H1 (cell line): ENCODE measurements around the gene LAMA3. TPM values are rescaled to one million over a fixed set of nuclear protein-coding genes. Genes with fewer than 3 reads are reported as not detected.

Experiments used
- CTCF ChIA-PET: fragments of 300-600 bp; sonication (Branson Sonifier 250); formaldehyde crosslinking; loops from one replicate; lab custom pipeline; 2021; ENCODE audit not compliant: partially characterized antibody; lab: Charles Lee
- POLR2A ChIA-PET: fragments of 300-600 bp; sonication (Branson Sonifier 250); formaldehyde crosslinking; loops from one replicate; lab custom pipeline; 2021; ENCODE audit warnings: inconsistent platforms; ENCODE audit not compliant: partially characterized antibody; lab: Charles Lee
- DNase-seq, 2 experiments: peaks; one replicate each; pipeline versions ENCODE4 v3.0.0 to v3.0.0-alpha.2; 2010 to 2022; ENCODE audit warnings: low spot score in 2 of 2, low read depth in 1 of 2, mixed read lengths in 1 of 2
- FAIRE-seq: peaks from 2 replicates; lab custom pipeline; 2011; peaks lifted over from hg19 to GRCh38; lab: Jason Lieb, UNC
- H2AFZ ChIP-seq: 2 replicates; pipeline ENCODE4 v1.8.1; 2012; ENCODE audit warnings: low read length, inconsistent platforms
- H2AK5ac ChIP-seq: 2 replicates; pipeline ENCODE4 v1.6.1; 2013; ENCODE audit warnings: low read depth, low read length
- H2BK120ac ChIP-seq: replicated peaks from 2 replicates; pipeline ENCODE3; 2013; ENCODE audit warnings: low read depth, low read length, inconsistent platforms
- H2BK12ac ChIP-seq: 2 replicates; pipeline ENCODE4 v1.6.1; 2013; ENCODE audit warnings: low read depth, low read length
- H2BK15ac ChIP-seq: 2 replicates; pipeline ENCODE4 v1.6.1; 2013; ENCODE audit warnings: low read length
- H2BK20ac ChIP-seq: 2 replicates; pipeline ENCODE4 v1.6.1; 2013; ENCODE audit warnings: low read length
- H2BK5ac ChIP-seq: 2 replicates; pipeline ENCODE4 v1.6.1; 2013; ENCODE audit warnings: low read depth, low read length
- H3K14ac ChIP-seq: 2 replicates; pipeline ENCODE4 v1.6.1; 2013; ENCODE audit warnings: inconsistent platforms; ENCODE audit not compliant: insufficient read length
- H3K18ac ChIP-seq: 2 replicates; pipeline ENCODE4 v1.6.1; 2013; ENCODE audit warnings: low read length; ENCODE audit errors: extremely low read depth
- H3K23ac ChIP-seq: 2 replicates; pipeline ENCODE4 v1.6.1; 2013; ENCODE audit warnings: inconsistent platforms; ENCODE audit not compliant: insufficient read length
- H3K23me2 ChIP-seq: 2 replicates; pipeline ENCODE4 v1.6.1; 2013; ENCODE audit warnings: low read depth, low read length
- H3K27ac ChIP-seq: 2 replicates; pipeline ENCODE4 v1.6.1; 2011; ENCODE audit warnings: low read depth, low read length, inconsistent platforms
- H3K27me3 ChIP-seq, 4 experiments: replicated peaks in 1 of 4; 1 replicate in 1 of 4; 2 replicates in 3 of 4; pipeline versions ENCODE4 v1.6.1 to v1.8.1; 2011 to 2013; ENCODE audit warnings: low read length in 3 of 4, mild to moderate bottlenecking in 3 of 4, inconsistent platforms in 2 of 4, mixed read lengths in 2 of 4, moderate library complexity in 1 of 4; ENCODE audit not compliant: control insufficient read depth in 3 of 4, insufficient read depth in 3 of 4; ENCODE audit errors: extremely low read depth in 1 of 4
- H3K36me3 ChIP-seq, 4 experiments: 2 replicates each; pipeline versions ENCODE4 v1.6.1 to v1.8.1; 2011 to 2013; ENCODE audit warnings: mild to moderate bottlenecking in 4 of 4, low read length in 3 of 4, moderate library complexity in 2 of 4, control low read depth in 1 of 4, inconsistent platforms in 1 of 4; ENCODE audit not compliant: insufficient read depth in 4 of 4, control insufficient read depth in 2 of 4
- H3K4ac ChIP-seq: replicated peaks from 2 replicates; pipeline ENCODE3; 2013; ENCODE audit warnings: low read length, low read depth, mixed read lengths, inconsistent platforms; ENCODE audit not compliant: insufficient read length
- H3K4me1 ChIP-seq, 4 experiments: replicated peaks in 1 of 4; 1 replicate in 1 of 4; 2 replicates in 3 of 4; pipeline versions ENCODE4 v1.6.1 to v1.8.1; 2011 to 2013; ENCODE audit warnings: low read length in 3 of 4, inconsistent platforms in 2 of 4, mixed read lengths in 1 of 4; ENCODE audit not compliant: insufficient read depth in 4 of 4, control insufficient read depth in 3 of 4
- H3K4me2 ChIP-seq, 2 experiments: 2 replicates each; pipeline versions ENCODE4 v1.6.1 to v1.8.1; 2011 to 2013; ENCODE audit warnings: low read depth in 2 of 2, low read length in 2 of 2, control low read depth in 1 of 2, inconsistent platforms in 1 of 2, mild to moderate bottlenecking in 1 of 2; ENCODE audit not compliant: insufficient read depth in 1 of 2
- H3K4me3 ChIP-seq, 4 experiments: fragments of 200-600, 300-600 bp in 1 of 4; sonication (generic), shearing (Covaris generic), sonication (Bioruptor Twin) in 1 of 4; 2 replicates each; pipeline versions ENCODE4 v1.5.1 to v1.8.1; 2011 to 2016; ENCODE audit warnings: low read length in 4 of 4, low read depth in 3 of 4, control low read depth in 2 of 4, inconsistent platforms in 2 of 4, mild to moderate bottlenecking in 2 of 4, mixed read lengths in 1 of 4, moderate library complexity in 1 of 4; ENCODE audit not compliant: insufficient read depth in 2 of 4; ENCODE audit errors: extremely low read depth in 1 of 4
- H3K56ac ChIP-seq: replicated peaks from 2 replicates; pipeline ENCODE3; 2013; ENCODE audit warnings: low read depth, mild to moderate bottlenecking, mixed read lengths, low read length, inconsistent platforms; ENCODE audit not compliant: insufficient read length
- H3K79me1 ChIP-seq: 2 replicates; pipeline ENCODE4 v1.6.1; 2013; ENCODE audit warnings: low read depth, low read length, control low read depth
- H3K79me2 ChIP-seq, 2 experiments: 2 replicates each; pipeline versions ENCODE4 v1.6.1 to v1.8.1; 2012 to 2013; ENCODE audit warnings: low read length in 2 of 2, mild to moderate bottlenecking in 2 of 2, inconsistent platforms in 1 of 2; ENCODE audit not compliant: insufficient read depth in 2 of 2, control insufficient read depth in 1 of 2
- H3K9ac ChIP-seq, 4 experiments: replicated peaks in 1 of 4; 1 replicate in 1 of 4; 2 replicates in 3 of 4; pipeline versions ENCODE4 v1.6.1 to v1.8.1; 2011 to 2013; ENCODE audit warnings: low read depth in 3 of 4, low read length in 3 of 4, control low read depth in 2 of 4, mild to moderate bottlenecking in 2 of 4, moderate library complexity in 2 of 4, inconsistent platforms in 1 of 4; ENCODE audit errors: extremely low read depth in 1 of 4
- H3K9me3 ChIP-seq, 2 experiments: 2 replicates each; pipeline versions ENCODE4 v1.6.1 to v1.8.1; 2012 to 2013; ENCODE audit warnings: mild to moderate bottlenecking in 2 of 2, moderate library complexity in 2 of 2, control low read depth in 1 of 2, inconsistent platforms in 1 of 2, low read depth in 1 of 2, low read length in 1 of 2, mixed read lengths in 1 of 2; ENCODE audit not compliant: insufficient read depth in 2 of 2
- H4K20me1 ChIP-seq, 2 experiments: replicated peaks in 1 of 2; 2 replicates each; pipeline versions ENCODE3 to v1.8.1; 2011 to 2013; ENCODE audit warnings: inconsistent platforms in 2 of 2, low read length in 2 of 2, mild to moderate bottlenecking in 1 of 2; ENCODE audit not compliant: insufficient read depth in 2 of 2, control insufficient read depth in 1 of 2
- H4K5ac ChIP-seq: 2 replicates; pipeline ENCODE4 v1.6.1; 2013; ENCODE audit warnings: low read length, low read depth, mixed read lengths, inconsistent platforms; ENCODE audit not compliant: insufficient read length
- H4K8ac ChIP-seq: 2 replicates; pipeline ENCODE4 v1.8.0; 2013; ENCODE audit warnings: mild to moderate bottlenecking, moderate library complexity, low read length, inconsistent platforms; ENCODE audit not compliant: insufficient read depth; ENCODE audit errors: extremely low read depth
- H4K91ac ChIP-seq: replicated peaks from 2 replicates; pipeline ENCODE3; 2013; ENCODE audit warnings: low read length, mixed read lengths, inconsistent platforms; ENCODE audit not compliant: insufficient read length
- SP2 ChIP-seq: IDR thresholded peaks from 2 replicates; pipeline ENCODE4 v1.6.1; 2012; ENCODE audit warnings: mild to moderate bottlenecking, low read length, inconsistent platforms
- TEAD4 ChIP-seq: IDR thresholded peaks from 2 replicates; pipeline ENCODE4 v1.6.1; 2012; ENCODE audit warnings: low read depth, low read length, inconsistent platforms, mixed read lengths
- WGBS, 2 experiments: shearing (Covaris generic) in 1 of 2; methylation state at CpG; one replicate each; pipeline versions ENCODE4 v1.1.6 to v1.1.7; 2013 to 2015; ENCODE audit warnings: low lambda C conversion rate in 2 of 2, mixed read lengths in 2 of 2, inconsistent platforms in 1 of 2, low coverage in 1 of 2, missing lambda C conversion rate in 1 of 2; ENCODE audit not compliant: insufficient replicate concordance in 2 of 2, insufficient coverage in 1 of 2, insufficient read length in 1 of 2; ENCODE audit errors: extremely low coverage in 1 of 2, missing lambda C conversion rate in 1 of 2; 5-methylcytosine and 5-hydroxymethylcytosine counted together
- polyA plus RNA-seq, 7 experiments: library from polyadenylated mRNA; depleted of rRNA in 3 of 7; stranded (reverse) in 5 of 7; unstranded in 2 of 7; fragments of >200 nt in 5 of 7; fragments of 200-250 nt in 2 of 7; gene quantifications; 1 replicate in 5 of 7; 2 replicates in 1 of 7; 4 replicates in 1 of 7; pipeline versions ENCODE4 v1.2.1 to v1.2.3, GENCODE V29; 2011 to 2013; ENCODE audit warnings: missing spikeins in 2 of 7, mixed read lengths in 2 of 7
- total RNA-seq: library from RNA; stranded (reverse); fragmentation: NEBNext Ultra II Directional; extraction: Animal tissue kit (Norgen Biotek cat#: 25700); gene quantifications from 2 replicates; pipeline ENCODE4 v1.2.1, GENCODE V29; 2021

LAMA3 gene
- total and polyA plus RNA-seq, 2 of the 8 experiments (the other 6 are each of a cell fraction or from before 2014, with no cell fraction given), result 0.76 to 5.0 TPM

- Histone ChIP-seq H2BK120ac (no peak overlapping the region), H3K23me2 (no peaks in the 10 kb centered on the region), H4K20me1 (no peaks in the 10 kb centered on the region), H2BK15ac (no peak overlapping the region), H3K27me3 (no peaks in the 10 kb centered on the region), H2AK5ac (no peak overlapping the region), H3K23ac (no peak overlapping the region), H3K4me3 (no peak overlapping the region), H3K9me3 (no peaks in the 10 kb centered on the region), H2BK12ac (no peak overlapping the region), H4K91ac (no peak overlapping the region), H4K8ac (no peak overlapping the region), H4K5ac (no peak overlapping the region), H2BK5ac (no peak overlapping the region), H3K4me1 (no peaks in the 10 kb centered on the region), H3K56ac (no peak overlapping the region), H3K36me3 (no peaks in the 10 kb centered on the region), H3K79me1 (no peaks in the 10 kb centered on the region), H3K18ac (no peak overlapping the region), H2BK20ac (no peak overlapping the region), H3K14ac (no peak overlapping the region), H3K9ac (no peak overlapping the region), H3K27ac (no peak overlapping the region), H2AFZ (no peak overlapping the region), H3K4me2 (no peak overlapping the region), H3K79me2 (no peaks in the 10 kb centered on the region), H3K4ac (no peak overlapping the region)
- ChIA-PET POLR2A (no interaction called here), CTCF (interaction anchor here (1.4 kb wide), 1 partner anchor 19 kb away, joined by 3 read pairs; no protein-coding TSS in a partner anchor)
- WGBS, 2 experiments, result 88% methylated on average over 1 of the region's 1 CpG; no CpG with 5 or more reads in 1 of the 2 experiments
- TF ChIP-seq TEAD4 (no peak), SP2 (no peak)
- FAIRE-seq (no peak), DNase-seq (no peak)
Measured at GRCh38 chr18:23793051-23793450, 103.8 kb downstream of the LAMA3 start.
